GM23338 (cell line): ENCODE data around the gene LSM11. TPM values are rescaled to one million over a fixed set of nuclear protein-coding genes. Genes with fewer than 3 reads are reported as not detected.

ENCODE experiments used
- ATAC-seq: fragments of 200-7000 bp; cut with Tn5 transposase; 3 replicates; pipeline ENCODE4 v1.9.1; 2020
- DNase-seq: peaks from one replicate; pipeline ENCODE4 v3.0.0-alpha.2; 2015; ENCODE audit warnings: low spot score
- H2AFZ ChIP-seq: fragments of 200-600 bp; sonication (generic); 2 replicates; pipeline ENCODE4 v1.8.0; 2016; ENCODE audit warnings: antibody characterized with exemption, mild to moderate bottlenecking, moderate library complexity
- H3F3A ChIP-seq: fragments of 200-600 bp; sonication (generic); replicated peaks from 2 replicates; pipeline ENCODE4 v1.8.0; 2017; ENCODE audit warnings: antibody characterized with exemption, mixed run types, low read depth
- H3K27ac ChIP-seq: fragments of 200-600 bp; sonication (generic); 2 replicates; pipeline ENCODE4 v1.6.1; 2016; ENCODE audit warnings: low read depth
- H3K27me3 ChIP-seq: fragments of 200-600 bp; sonication (generic); 2 replicates; pipeline ENCODE4 v1.8.0; 2016; ENCODE audit warnings: mild to moderate bottlenecking, mixed run types, moderate library complexity; ENCODE audit not compliant: insufficient read depth
- H3K36me3 ChIP-seq: fragments of 200-600 bp; sonication (generic); 2 replicates; pipeline ENCODE4 v1.8.0; 2016; ENCODE audit warnings: mild to moderate bottlenecking; ENCODE audit not compliant: insufficient read depth
- H3K4me1 ChIP-seq: fragments of 200-600 bp; sonication (generic); 2 replicates; pipeline ENCODE4 v1.8.0; 2016; ENCODE audit warnings: mild to moderate bottlenecking, moderate library complexity; ENCODE audit not compliant: insufficient read depth
- H3K4me2 ChIP-seq: fragments of 200-600 bp; sonication (generic); 2 replicates; pipeline ENCODE4 v1.7.1; 2017; ENCODE audit warnings: mixed run types
- H3K4me3 ChIP-seq: fragments of 200-600 bp; sonication (generic); 2 replicates; pipeline ENCODE4 v1.6.1; 2016; ENCODE audit warnings: mixed run types
- H3K79me2 ChIP-seq: fragments of 200-600 bp; sonication (generic); replicated peaks from 2 replicates; pipeline ENCODE4 v1.8.0; 2017; ENCODE audit warnings: mild to moderate bottlenecking; ENCODE audit not compliant: insufficient read depth
- H3K9me2 ChIP-seq: fragments of 200-600 bp; sonication (generic); 2 replicates; pipeline ENCODE4 v1.8.0; 2017; ENCODE audit not compliant: insufficient read depth
- H4K20me1 ChIP-seq: fragments of 200-600 bp; sonication (generic); replicated peaks from 2 replicates; pipeline ENCODE4 v1.8.0; 2017; ENCODE audit warnings: mild to moderate bottlenecking; ENCODE audit not compliant: insufficient read depth
- H3K27ac Mint-ChIP-seq: 2 replicates; pipeline ENCODE4 v1.8.0; 2020; ENCODE audit warnings: inconsistent platforms, mild to moderate bottlenecking, moderate library complexity, mixed read lengths
- H3K27me3 Mint-ChIP-seq: 3 replicates; pipeline ENCODE4 v1.8.0; 2022; ENCODE audit warnings: low read depth, mild to moderate bottlenecking, moderate library complexity, mixed read lengths, inconsistent platforms; ENCODE audit not compliant: insufficient read depth, poor library complexity
- H3K36me3 Mint-ChIP-seq: 3 replicates; pipeline ENCODE4 v1.8.0; 2021; ENCODE audit warnings: low read depth, mild to moderate bottlenecking, inconsistent platforms, moderate library complexity, mixed read lengths
- H3K4me1 Mint-ChIP-seq: 3 replicates; pipeline ENCODE4 v1.8.0; 2020; ENCODE audit warnings: mild to moderate bottlenecking, inconsistent platforms, mixed read lengths
- H3K4me3 Mint-ChIP-seq: 3 replicates; pipeline ENCODE4 v1.8.0; 2021; ENCODE audit warnings: moderate library complexity, mild to moderate bottlenecking, inconsistent platforms, mixed read lengths
- H3K9me3 Mint-ChIP-seq: 3 replicates; pipeline ENCODE4 v1.8.0; 2020; ENCODE audit warnings: moderate library complexity, mild to moderate bottlenecking, inconsistent platforms, mixed read lengths
- CREB1 ChIP-seq: fragments of 250-450 bp; sonication (Bioruptor Pico); IDR thresholded peaks from 2 replicates; pipeline ENCODE4 v1.5.0; 2020; ENCODE audit warnings: low read depth, mild to moderate bottlenecking, moderate library complexity
- EZH2phosphoT487 ChIP-seq: fragments of 200-600 bp; sonication (generic); IDR thresholded peaks from one replicate; pipeline ENCODE4 v1.8.1; 2018; ENCODE audit warnings: antibody characterized with exemption; ENCODE audit not compliant: unreplicated experiment
- JUNB ChIP-seq: IDR thresholded peaks from one replicate; pipeline ENCODE4 v1.6.1; 2016; ENCODE audit warnings: antibody characterized with exemption; ENCODE audit not compliant: unreplicated experiment
- NANOG ChIP-seq: IDR thresholded peaks from 2 replicates; pipeline ENCODE4 v1.6.1; 2016; ENCODE audit warnings: antibody characterized with exemption, borderline replicate concordance
- POLR2AphosphoS5 ChIP-seq: IDR thresholded peaks from 2 replicates; pipeline ENCODE4 v1.6.1; 2016; ENCODE audit warnings: antibody characterized with exemption, low read depth
- STAT1 ChIP-seq: IDR thresholded peaks from one replicate; pipeline ENCODE4 v1.6.1; 2016; ENCODE audit warnings: antibody characterized with exemption; ENCODE audit not compliant: unreplicated experiment
- polyA plus RNA-seq: library from polyadenylated mRNA; unstranded; fragments of >200 nt; fragmentation: Nextera tagmentation; extraction: Ambion mirVana; gene quantifications from 2 replicates; pipeline ENCODE4 v1.2.1, GENCODE V29; 2016
- total RNA-seq: library from RNA; depleted of rRNA; stranded (reverse); fragments of >200 nt; shearing (Covaris generic); gene quantifications from 2 replicates; pipeline ENCODE4 v1.2.3, GENCODE V29; 2014
- TF ChIP-seq, protein P1 (sequence below), 2 experiments: fragments of 200-600 bp in 1 of 2; sonication (generic) in 1 of 2; conservative IDR thresholded peaks; 2 replicates each; pipeline versions ENCODE4 v1.5.1 to v1.6.1; 2016 to 2017; ENCODE audit warnings: antibody characterized with exemption in 2 of 2, low read depth in 2 of 2, mild to moderate bottlenecking in 2 of 2, moderate library complexity in 1 of 2
- TF ChIP-seq, protein P2 (sequence below): IDR thresholded peaks from one replicate; pipeline ENCODE4 v1.6.1; 2018; ENCODE audit warnings: antibody characterized with exemption; ENCODE audit not compliant: unreplicated experiment
- TF ChIP-seq, protein P3 (sequence below): fragments of 250-450 bp; sonication (Bioruptor Pico); IDR thresholded peaks from 2 replicates; pipeline ENCODE4 v1.5.0; 2020; ENCODE audit warnings: mild to moderate bottlenecking, moderate library complexity

Gene LSM11
- total and polyA plus RNA-seq, 2 experiments from 2014 or later, result 1.2 to 3.8 TPM

DNA sequence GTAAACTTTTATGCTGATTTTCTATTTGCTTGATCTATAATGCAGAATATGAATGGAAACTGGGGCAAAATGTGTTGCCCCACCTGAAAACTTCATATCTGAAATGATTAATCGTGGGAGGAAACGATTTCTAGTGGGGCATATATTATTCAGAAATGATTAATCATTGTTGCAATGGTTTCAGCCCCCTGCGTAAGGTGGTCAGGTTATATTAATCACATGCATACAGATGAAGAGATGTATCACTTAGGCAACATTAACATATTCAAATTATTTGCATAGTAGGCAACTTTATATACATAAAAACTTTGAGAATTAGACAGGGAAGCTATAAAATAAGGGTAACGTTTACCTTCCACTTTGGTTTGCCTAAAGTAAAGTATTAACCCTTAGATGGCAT, 49.8 kb downstream of the LSM11 start:
- Histone ChIP-seq H3K9me2 (no peaks in the 10 kb centered on the region), H3K36me3 (peaks cover 5% of the 10 kb centered on the region; the same call in 1 of the 2 replicates), H3K79me2 (no peaks in the 10 kb centered on the region), H3K4me1 (no peaks in the 10 kb centered on the region), H3K27me3 (no peaks in the 10 kb centered on the region), H3K4me3 (no peak overlapping the region), H2AFZ (no peak overlapping the region), H3K27ac (no peak overlapping the region), H4K20me1 (0 out of 2 replicates have a peak, but pooled peaks cover 4% of the 10 kb centered on the region), H3F3A (no peaks in the 10 kb centered on the region), H3K4me2 (no peak overlapping the region)
- TF ChIP-seq POLR2AphosphoS5 (no peak), CREB1 (no peak)
- TF ChIP-seq, protein P1, sequence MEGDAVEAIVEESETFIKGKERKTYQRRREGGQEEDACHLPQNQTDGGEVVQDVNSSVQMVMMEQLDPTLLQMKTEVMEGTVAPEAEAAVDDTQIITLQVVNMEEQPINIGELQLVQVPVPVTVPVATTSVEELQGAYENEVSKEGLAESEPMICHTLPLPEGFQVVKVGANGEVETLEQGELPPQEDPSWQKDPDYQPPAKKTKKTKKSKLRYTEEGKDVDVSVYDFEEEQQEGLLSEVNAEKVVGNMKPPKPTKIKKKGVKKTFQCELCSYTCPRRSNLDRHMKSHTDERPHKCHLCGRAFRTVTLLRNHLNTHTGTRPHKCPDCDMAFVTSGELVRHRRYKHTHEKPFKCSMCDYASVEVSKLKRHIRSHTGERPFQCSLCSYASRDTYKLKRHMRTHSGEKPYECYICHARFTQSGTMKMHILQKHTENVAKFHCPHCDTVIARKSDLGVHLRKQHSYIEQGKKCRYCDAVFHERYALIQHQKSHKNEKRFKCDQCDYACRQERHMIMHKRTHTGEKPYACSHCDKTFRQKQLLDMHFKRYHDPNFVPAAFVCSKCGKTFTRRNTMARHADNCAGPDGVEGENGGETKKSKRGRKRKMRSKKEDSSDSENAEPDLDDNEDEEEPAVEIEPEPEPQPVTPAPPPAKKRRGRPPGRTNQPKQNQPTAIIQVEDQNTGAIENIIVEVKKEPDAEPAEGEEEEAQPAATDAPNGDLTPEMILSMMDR (conservative IDR thresholded peaks at IDR 0.05; ENCODE audit: low read depth in 2 of 2), result no peak
- Mint-ChIP-seq H3K4me1 (no peaks in the 10 kb centered on the region), H3K27ac (no peak overlapping the region), H3K36me3 (peaks cover 40% of the 10 kb centered on the region), H3K9me3 (no peaks in the 10 kb centered on the region), H3K4me3 (no peak overlapping the region), H3K27me3 (no peaks in the 10 kb centered on the region)
- ATAC-seq, result no peak
- no peak for DNase-seq

DNA sequence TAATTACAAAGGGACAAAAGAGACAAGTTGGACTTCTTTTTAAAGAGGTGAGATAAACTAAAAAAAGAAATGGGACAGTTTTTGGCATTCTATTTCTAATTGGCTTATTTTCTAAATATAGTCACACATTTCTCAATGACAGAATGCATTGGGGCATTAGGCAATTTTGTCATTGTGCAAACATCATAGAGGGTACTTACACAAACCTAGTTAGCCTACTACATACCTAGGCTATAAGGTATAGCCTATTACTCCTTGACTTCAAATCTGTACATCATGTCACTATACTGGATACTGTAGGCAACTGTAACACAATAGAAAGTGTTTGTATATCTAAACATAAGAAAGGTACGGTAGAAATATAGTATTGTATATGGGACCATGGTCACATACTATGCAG, 56.1 kb downstream of the LSM11 start:
- Histone ChIP-seq H4K20me1 (0 out of 2 replicates have a peak, but pooled peaks cover 3% of the 10 kb centered on the region), H3K4me2 (no peak overlapping the region), H3K4me3 (no peak overlapping the region), H3K79me2 (no peaks in the 10 kb centered on the region), H2AFZ (no peak overlapping the region), H3F3A (no peaks in the 10 kb centered on the region), H3K27me3 (no peaks in the 10 kb centered on the region), H3K4me1 (no peaks in the 10 kb centered on the region), H3K27ac (no peak overlapping the region), H3K36me3 (0 out of 2 replicates have a peak, but pooled peaks cover 8% of the 10 kb centered on the region), H3K9me2 (no peaks in the 10 kb centered on the region)
- Mint-ChIP-seq H3K4me1 (no peaks in the 10 kb centered on the region), H3K36me3 (peaks cover 36% of the 10 kb centered on the region; the same call in 2 of the 3 replicates), H3K27me3 (peaks cover 1% of the 10 kb centered on the region), H3K4me3 (no peak overlapping the region), H3K9me3 (no peaks in the 10 kb centered on the region), H3K27ac (no peak overlapping the region)
- DNase-seq (no peak), ATAC-seq (no peak)
- TF ChIP-seq STAT1 (no peak), JUNB (no peak), NANOG (no peak), EZH2phosphoT487 (no peak)
- TF ChIP-seq, protein P2, sequence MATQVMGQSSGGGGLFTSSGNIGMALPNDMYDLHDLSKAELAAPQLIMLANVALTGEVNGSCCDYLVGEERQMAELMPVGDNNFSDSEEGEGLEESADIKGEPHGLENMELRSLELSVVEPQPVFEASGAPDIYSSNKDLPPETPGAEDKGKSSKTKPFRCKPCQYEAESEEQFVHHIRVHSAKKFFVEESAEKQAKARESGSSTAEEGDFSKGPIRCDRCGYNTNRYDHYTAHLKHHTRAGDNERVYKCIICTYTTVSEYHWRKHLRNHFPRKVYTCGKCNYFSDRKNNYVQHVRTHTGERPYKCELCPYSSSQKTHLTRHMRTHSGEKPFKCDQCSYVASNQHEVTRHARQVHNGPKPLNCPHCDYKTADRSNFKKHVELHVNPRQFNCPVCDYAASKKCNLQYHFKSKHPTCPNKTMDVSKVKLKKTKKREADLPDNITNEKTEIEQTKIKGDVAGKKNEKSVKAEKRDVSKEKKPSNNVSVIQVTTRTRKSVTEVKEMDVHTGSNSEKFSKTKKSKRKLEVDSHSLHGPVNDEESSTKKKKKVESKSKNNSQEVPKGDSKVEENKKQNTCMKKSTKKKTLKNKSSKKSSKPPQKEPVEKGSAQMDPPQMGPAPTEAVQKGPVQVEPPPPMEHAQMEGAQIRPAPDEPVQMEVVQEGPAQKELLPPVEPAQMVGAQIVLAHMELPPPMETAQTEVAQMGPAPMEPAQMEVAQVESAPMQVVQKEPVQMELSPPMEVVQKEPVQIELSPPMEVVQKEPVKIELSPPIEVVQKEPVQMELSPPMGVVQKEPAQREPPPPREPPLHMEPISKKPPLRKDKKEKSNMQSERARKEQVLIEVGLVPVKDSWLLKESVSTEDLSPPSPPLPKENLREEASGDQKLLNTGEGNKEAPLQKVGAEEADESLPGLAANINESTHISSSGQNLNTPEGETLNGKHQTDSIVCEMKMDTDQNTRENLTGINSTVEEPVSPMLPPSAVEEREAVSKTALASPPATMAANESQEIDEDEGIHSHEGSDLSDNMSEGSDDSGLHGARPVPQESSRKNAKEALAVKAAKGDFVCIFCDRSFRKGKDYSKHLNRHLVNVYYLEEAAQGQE, result no peak
- TF ChIP-seq, protein P3, sequence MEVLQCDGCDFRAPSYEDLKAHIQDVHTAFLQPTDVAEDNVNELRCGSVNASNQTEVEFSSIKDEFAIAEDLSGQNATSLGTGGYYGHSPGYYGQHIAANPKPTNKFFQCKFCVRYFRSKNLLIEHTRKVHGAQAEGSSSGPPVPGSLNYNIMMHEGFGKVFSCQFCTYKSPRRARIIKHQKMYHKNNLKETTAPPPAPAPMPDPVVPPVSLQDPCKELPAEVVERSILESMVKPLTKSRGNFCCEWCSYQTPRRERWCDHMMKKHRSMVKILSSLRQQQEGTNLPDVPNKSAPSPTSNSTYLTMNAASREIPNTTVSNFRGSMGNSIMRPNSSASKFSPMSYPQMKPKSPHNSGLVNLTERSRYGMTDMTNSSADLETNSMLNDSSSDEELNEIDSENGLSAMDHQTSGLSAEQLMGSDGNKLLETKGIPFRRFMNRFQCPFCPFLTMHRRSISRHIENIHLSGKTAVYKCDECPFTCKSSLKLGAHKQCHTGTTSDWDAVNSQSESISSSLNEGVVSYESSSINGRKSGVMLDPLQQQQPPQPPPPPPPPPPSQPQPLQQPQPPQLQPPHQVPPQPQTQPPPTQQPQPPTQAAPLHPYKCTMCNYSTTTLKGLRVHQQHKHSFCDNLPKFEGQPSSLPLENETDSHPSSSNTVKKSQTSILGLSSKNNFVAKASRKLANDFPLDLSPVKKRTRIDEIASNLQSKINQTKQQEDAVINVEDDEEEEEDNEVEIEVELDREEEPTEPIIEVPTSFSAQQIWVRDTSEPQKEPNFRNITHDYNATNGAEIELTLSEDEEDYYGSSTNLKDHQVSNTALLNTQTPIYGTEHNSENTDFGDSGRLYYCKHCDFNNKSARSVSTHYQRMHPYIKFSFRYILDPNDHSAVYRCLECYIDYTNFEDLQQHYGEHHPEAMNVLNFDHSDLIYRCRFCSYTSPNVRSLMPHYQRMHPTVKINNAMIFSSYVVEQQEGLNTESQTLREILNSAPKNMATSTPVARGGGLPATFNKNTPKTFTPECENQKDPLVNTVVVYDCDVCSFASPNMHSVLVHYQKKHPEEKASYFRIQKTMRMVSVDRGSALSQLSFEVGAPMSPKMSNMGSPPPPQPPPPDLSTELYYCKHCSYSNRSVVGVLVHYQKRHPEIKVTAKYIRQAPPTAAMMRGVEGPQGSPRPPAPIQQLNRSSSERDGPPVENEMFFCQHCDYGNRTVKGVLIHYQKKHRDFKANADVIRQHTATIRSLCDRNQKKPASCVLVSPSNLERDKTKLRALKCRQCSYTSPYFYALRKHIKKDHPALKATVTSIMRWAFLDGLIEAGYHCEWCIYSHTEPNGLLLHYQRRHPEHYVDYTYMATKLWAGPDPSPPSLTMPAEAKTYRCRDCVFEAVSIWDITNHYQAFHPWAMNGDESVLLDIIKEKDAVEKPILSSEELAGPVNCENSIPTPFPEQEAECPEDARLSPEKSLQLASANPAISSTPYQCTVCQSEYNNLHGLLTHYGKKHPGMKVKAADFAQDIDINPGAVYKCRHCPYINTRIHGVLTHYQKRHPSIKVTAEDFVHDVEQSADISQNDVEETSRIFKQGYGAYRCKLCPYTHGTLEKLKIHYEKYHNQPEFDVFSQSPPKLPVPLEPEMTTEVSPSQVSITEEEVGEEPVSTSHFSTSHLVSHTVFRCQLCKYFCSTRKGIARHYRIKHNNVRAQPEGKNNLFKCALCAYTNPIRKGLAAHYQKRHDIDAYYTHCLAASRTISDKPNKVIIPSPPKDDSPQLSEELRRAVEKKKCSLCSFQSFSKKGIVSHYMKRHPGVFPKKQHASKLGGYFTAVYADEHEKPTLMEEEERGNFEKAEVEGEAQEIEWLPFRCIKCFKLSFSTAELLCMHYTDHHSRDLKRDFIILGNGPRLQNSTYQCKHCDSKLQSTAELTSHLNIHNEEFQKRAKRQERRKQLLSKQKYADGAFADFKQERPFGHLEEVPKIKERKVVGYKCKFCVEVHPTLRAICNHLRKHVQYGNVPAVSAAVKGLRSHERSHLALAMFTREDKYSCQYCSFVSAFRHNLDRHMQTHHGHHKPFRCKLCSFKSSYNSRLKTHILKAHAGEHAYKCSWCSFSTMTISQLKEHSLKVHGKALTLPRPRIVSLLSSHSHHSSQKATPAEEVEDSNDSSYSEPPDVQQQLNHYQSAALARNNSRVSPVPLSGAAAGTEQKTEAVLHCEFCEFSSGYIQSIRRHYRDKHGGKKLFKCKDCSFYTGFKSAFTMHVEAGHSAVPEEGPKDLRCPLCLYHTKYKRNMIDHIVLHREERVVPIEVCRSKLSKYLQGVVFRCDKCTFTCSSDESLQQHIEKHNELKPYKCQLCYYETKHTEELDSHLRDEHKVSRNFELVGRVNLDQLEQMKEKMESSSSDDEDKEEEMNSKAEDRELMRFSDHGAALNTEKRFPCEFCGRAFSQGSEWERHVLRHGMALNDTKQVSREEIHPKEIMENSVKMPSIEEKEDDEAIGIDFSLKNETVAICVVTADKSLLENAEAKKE (CRISPR knock-in tag), result no peak
